KOPT-K1 (cell line): ENCODE data around the gene NGB.

Experiments used
- H3K27ac ChIP-seq: fragments of 200-600 bp; sonication (generic); 2 replicates; pipeline ENCODE4 v1.5.1; 2016; ENCODE audit warnings: antibody characterized with exemption, mild to moderate bottlenecking, low read depth, low read length; ENCODE audit not compliant: poor library complexity, severe bottlenecking
- H3K36me3 ChIP-seq: fragments of 200-600 bp; sonication (generic); 2 replicates; pipeline ENCODE4 v1.5.1; 2017; ENCODE audit warnings: antibody characterized with exemption, mild to moderate bottlenecking, low read length, moderate library complexity; ENCODE audit not compliant: insufficient read depth
- H3K9me3 ChIP-seq: fragments of 200-600 bp; sonication (generic); 2 replicates; pipeline ENCODE4 v1.5.1; 2017; ENCODE audit warnings: antibody characterized with exemption, low read length, mild to moderate bottlenecking; ENCODE audit not compliant: insufficient read depth, poor library complexity, severe bottlenecking

Gene NGB

GRCh38 chr14:77278461-77279230 is 7.6 kb upstream of the NGB start:
- H3K36me3 ChIP-seq = peaks cover 21% of the 10 kb centered on the region; the same call in 1 of the 2 replicates
- no peak overlapping the region for H3K27ac ChIP-seq
- no peaks in the 10 kb centered on the region for H3K9me3 ChIP-seq

GRCh38 chr14:77276959-77277358 is 6.0 kb upstream of the NGB start:
- H3K9me3 ChIP-seq = no peaks in the 10 kb centered on the region
- H3K36me3 ChIP-seq = peaks cover 9% of the 10 kb centered on the region; the same call in 1 of the 2 replicates
- no peak overlapping the region for H3K27ac ChIP-seq

GRCh38 chr14:77276295-77276935 is 5.4 kb upstream of the NGB start:
- peaks cover 9% of the 10 kb centered on the region; the same call in 1 of the 2 replicates for H3K36me3 ChIP-seq
- H3K27ac ChIP-seq = no peak overlapping the region
- no peaks in the 10 kb centered on the region for H3K9me3 ChIP-seq

GRCh38 chr14:77275601-77276017 is 4.6 kb upstream of the NGB start:
- H3K36me3 ChIP-seq = peaks cover 9% of the 10 kb centered on the region; the same call in 1 of the 2 replicates
- no peaks in the 10 kb centered on the region for H3K9me3 ChIP-seq
- H3K27ac ChIP-seq = no peak overlapping the region

GRCh38 chr14:77275041-77275580 is 4.1 kb upstream of the NGB start:
- no peak overlapping the region for H3K27ac ChIP-seq
- no peaks in the 10 kb centered on the region for H3K9me3 ChIP-seq
- peaks cover 9% of the 10 kb centered on the region; the same call in 1 of the 2 replicates for H3K36me3 ChIP-seq

- Histone ChIP-seq H3K27ac (no peak overlapping the region), H3K36me3 (peaks cover 5% of the 10 kb centered on the region; the same call in 1 of the 2 replicates), H3K9me3 (no peaks in the 10 kb centered on the region)
Observed at GRCh38 chr14:77273796-77274195, 2.8 kb upstream of the NGB start.

- H3K27ac ChIP-seq = no peak overlapping the region
- no peaks in the 10 kb centered on the region for H3K36me3 ChIP-seq
- H3K9me3 ChIP-seq = peaks cover 9% of the 10 kb centered on the region
Observed at GRCh38 chr14:77272261-77272660, 1.3 kb upstream of the NGB start.

GRCh38 chr14:77270361-77271112 is 469 bp downstream of the NGB start:
- H3K36me3 ChIP-seq = no peaks in the 10 kb centered on the region
- no peak overlapping the region for H3K27ac ChIP-seq
- H3K9me3 ChIP-seq = peaks cover 9% of the 10 kb centered on the region

GRCh38 chr14:77268989-77269600 is 1.9 kb downstream of the NGB start:
- peaks cover 9% of the 10 kb centered on the region for H3K9me3 ChIP-seq

GRCh38 chr14:77267937-77268699 is 2.9 kb downstream of the NGB start:
- no peak overlapping the region for H3K27ac ChIP-seq
- H3K36me3 ChIP-seq = no peaks in the 10 kb centered on the region

More at GRCh38 chr14:77268989-77269600, 1.9 kb downstream of the NGB start:
- no peaks in the 10 kb centered on the region for H3K36me3 ChIP-seq
- H3K27ac ChIP-seq = no peak overlapping the region

GRCh38 chr14:77266336-77266735 is 4.7 kb downstream of the NGB start:
- Histone ChIP-seq H3K9me3 (peaks cover 9% of the 10 kb centered on the region), H3K27ac (no peak overlapping the region), H3K36me3 (no peaks in the 10 kb centered on the region)

More at GRCh38 chr14:77267937-77268699, 2.9 kb downstream of the NGB start:
- H3K9me3 ChIP-seq = peaks cover 9% of the 10 kb centered on the region

- Histone ChIP-seq H3K36me3 (no peaks in the 10 kb centered on the region), H3K9me3 (peaks cover 9% of the 10 kb centered on the region), H3K27ac (no peak overlapping the region)
Observed at GRCh38 chr14:77265561-77266335, 5.3 kb downstream of the NGB start.

GRCh38 chr14:77265187-77265515 is 5.9 kb downstream of the NGB start:
- no peaks in the 10 kb centered on the region for H3K36me3 ChIP-seq
- peaks cover 9% of the 10 kb centered on the region for H3K9me3 ChIP-seq
- H3K27ac ChIP-seq = no peak overlapping the region
